GM06990 (cell line): ENCODE data around the gene GNG4.

Experiments used
- DNase-seq: peaks from one replicate; pipeline ENCODE4 v3.0.0-alpha.2; 2011; ENCODE audit not compliant: insufficient read length; ENCODE audit errors: extremely low read depth
- H3K27me3 ChIP-seq: replicated peaks from 2 replicates; pipeline ENCODE4 v1.6.0; 2011; ENCODE audit warnings: low read length; ENCODE audit not compliant: control insufficient read depth, insufficient read depth
- H3K36me3 ChIP-seq: 2 replicates; pipeline ENCODE4 v1.5.1; 2011; ENCODE audit warnings: low read length; ENCODE audit not compliant: control insufficient read depth, insufficient read depth
- H3K4me3 ChIP-seq: replicated peaks from 2 replicates; pipeline ENCODE4 v1.5.1; 2011; ENCODE audit warnings: low read depth, mild to moderate bottlenecking, control low read depth, low read length
- CTCF ChIP-seq: IDR thresholded peaks from 2 replicates; pipeline ENCODE4 v1.5.1; 2011; ENCODE audit warnings: low read length, control low read depth, mild to moderate bottlenecking, inconsistent platforms; ENCODE audit not compliant: insufficient read depth, poor library complexity, severe bottlenecking

The GNG4 gene

GRCh38 chr1:235682216-235682615, 32.6 kb upstream of the GNG4 start:
- no peaks in the 10 kb centered on the region; the same call in 1 of the 2 replicates for H3K36me3 ChIP-seq
- TF ChIP-seq CTCF, result no peak
- DNase-seq, result no peak

GRCh38 chr1:235679644-235680043, 30.1 kb upstream of the GNG4 start:
- DNase-seq, result no peak
- no peak overlapping the region for H3K4me3 ChIP-seq
- TF ChIP-seq CTCF, result no peak

More at GRCh38 chr1:235682216-235682615, 32.6 kb upstream of the GNG4 start:
- H3K4me3 ChIP-seq, result no peak overlapping the region
- no peaks in the 10 kb centered on the region for H3K27me3 ChIP-seq

GRCh38 chr1:235679005-235679404, 29.4 kb upstream of the GNG4 start:
- Histone ChIP-seq H3K4me3 (no peak overlapping the region), H3K27me3 (no peaks in the 10 kb centered on the region), H3K36me3 (peaks cover 2% of the 10 kb centered on the region)
- no peak for TF ChIP-seq CTCF
- DNase-seq, result no peak

More at GRCh38 chr1:235679644-235680043, 30.1 kb upstream of the GNG4 start:
- Histone ChIP-seq H3K36me3 (peaks cover 2% of the 10 kb centered on the region), H3K27me3 (no peaks in the 10 kb centered on the region)

- H3K36me3 ChIP-seq, result peaks cover 3% of the 10 kb centered on the region
- no peaks in the 10 kb centered on the region for H3K27me3 ChIP-seq
- DNase-seq, result no peak
- TF ChIP-seq CTCF, result no peak
- H3K4me3 ChIP-seq, result no peak overlapping the region
Observed at GRCh38 chr1:235675152-235675890, 25.7 kb upstream of the GNG4 start.

GRCh38 chr1:235673981-235674380, 24.4 kb upstream of the GNG4 start:
- H3K36me3 ChIP-seq, result peaks cover 3% of the 10 kb centered on the region
- no peak for DNase-seq
- no peak for TF ChIP-seq CTCF
- H3K27me3 ChIP-seq, result no peaks in the 10 kb centered on the region
- no peak overlapping the region for H3K4me3 ChIP-seq

- DNase-seq, result no peak
- TF ChIP-seq CTCF, result no peak
- Histone ChIP-seq H3K27me3 (no peaks in the 10 kb centered on the region), H3K4me3 (no peak overlapping the region), H3K36me3 (peaks cover 3% of the 10 kb centered on the region)
Observed at GRCh38 chr1:235671992-235672391, 22.4 kb upstream of the GNG4 start.
